OCI-LY7 (cell line): ENCODE results near the gene TM7SF3.

Experiments
- EZH2phosphoT487 ChIP-seq: fragments of 200-600 bp; sonication (generic); IDR thresholded peaks from 2 replicates; pipeline ENCODE4 v1.6.1; 2018; ENCODE audit warnings: low read depth, borderline replicate concordance, mild to moderate bottlenecking, mixed run types, antibody characterized with exemption, low read length, moderate library complexity, mixed read lengths
- TF ChIP-seq, protein P1 (sequence below): fragments of 200-600 bp; sonication (generic); conservative IDR thresholded peaks from 2 replicates; pipeline ENCODE4 v1.5.1; 2014; ENCODE audit warnings: mild to moderate bottlenecking, antibody characterized with exemption, low read length, moderate library complexity, mixed read lengths

GRCh38 chr12:26948309-26948708 is 65.9 kb downstream of the TM7SF3 start:
- TF ChIP-seq, protein P1, sequence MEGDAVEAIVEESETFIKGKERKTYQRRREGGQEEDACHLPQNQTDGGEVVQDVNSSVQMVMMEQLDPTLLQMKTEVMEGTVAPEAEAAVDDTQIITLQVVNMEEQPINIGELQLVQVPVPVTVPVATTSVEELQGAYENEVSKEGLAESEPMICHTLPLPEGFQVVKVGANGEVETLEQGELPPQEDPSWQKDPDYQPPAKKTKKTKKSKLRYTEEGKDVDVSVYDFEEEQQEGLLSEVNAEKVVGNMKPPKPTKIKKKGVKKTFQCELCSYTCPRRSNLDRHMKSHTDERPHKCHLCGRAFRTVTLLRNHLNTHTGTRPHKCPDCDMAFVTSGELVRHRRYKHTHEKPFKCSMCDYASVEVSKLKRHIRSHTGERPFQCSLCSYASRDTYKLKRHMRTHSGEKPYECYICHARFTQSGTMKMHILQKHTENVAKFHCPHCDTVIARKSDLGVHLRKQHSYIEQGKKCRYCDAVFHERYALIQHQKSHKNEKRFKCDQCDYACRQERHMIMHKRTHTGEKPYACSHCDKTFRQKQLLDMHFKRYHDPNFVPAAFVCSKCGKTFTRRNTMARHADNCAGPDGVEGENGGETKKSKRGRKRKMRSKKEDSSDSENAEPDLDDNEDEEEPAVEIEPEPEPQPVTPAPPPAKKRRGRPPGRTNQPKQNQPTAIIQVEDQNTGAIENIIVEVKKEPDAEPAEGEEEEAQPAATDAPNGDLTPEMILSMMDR, result no peak
- no peak for TF ChIP-seq EZH2phosphoT487
